ENCODE results near the gene BRIP1.

Gene BRIP1

GRCh38 chr17:61715348-61715747 is 148.0 kb downstream of the BRIP1 start:
- Histone ChIP-seq H3K4me2 (no peak overlapping the region), H3K9me3 (peaks cover 42% of the 10 kb centered on the region), H3K27ac (no peak overlapping the region), H3K9ac (no peak overlapping the region), H4K20me1 (no peaks in the 10 kb centered on the region), H3K36me3 (peaks cover 44% of the 10 kb centered on the region), H3K27me3 (no peaks in the 10 kb centered on the region), H3K4me1 (no peaks in the 10 kb centered on the region), H3K4me3 (no peak overlapping the region)
- TF ChIP-seq Cebpa-rat (IDR thresholded peaks at IDR 0.05) = no peak

DNA sequence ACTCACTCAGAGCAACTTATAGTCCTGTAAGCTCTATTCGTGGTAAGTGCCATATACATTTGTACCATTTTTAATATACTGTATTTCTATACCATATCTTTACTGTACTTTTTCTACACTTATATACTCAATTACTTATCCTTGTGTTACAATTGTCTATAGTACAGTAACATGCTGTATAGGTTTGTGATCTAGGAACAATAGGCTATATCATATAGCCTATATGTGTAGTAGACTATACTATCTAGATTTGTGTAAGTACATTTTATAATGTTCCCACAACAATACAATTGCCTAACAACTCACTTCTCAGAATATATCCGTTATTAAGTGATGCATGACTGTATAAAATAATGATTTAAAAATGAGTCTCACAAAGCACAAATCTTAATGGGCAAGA is 149.0 kb downstream of the BRIP1 start:
- Histone ChIP-seq H3K9me3 (peaks cover 35% of the 10 kb centered on the region), H3K4me1 (no peaks in the 10 kb centered on the region), H4K20me1 (no peaks in the 10 kb centered on the region), H3K4me3 (no peak overlapping the region), H3K27me3 (no peaks in the 10 kb centered on the region), H3K4me2 (no peak overlapping the region), H3K27ac (no peak overlapping the region), H3K9ac (no peak overlapping the region), H3K36me3 (peaks cover 52% of the 10 kb centered on the region)
- TF ChIP-seq Cebpa-rat (IDR thresholded peaks at IDR 0.05) = no peak

DNA sequence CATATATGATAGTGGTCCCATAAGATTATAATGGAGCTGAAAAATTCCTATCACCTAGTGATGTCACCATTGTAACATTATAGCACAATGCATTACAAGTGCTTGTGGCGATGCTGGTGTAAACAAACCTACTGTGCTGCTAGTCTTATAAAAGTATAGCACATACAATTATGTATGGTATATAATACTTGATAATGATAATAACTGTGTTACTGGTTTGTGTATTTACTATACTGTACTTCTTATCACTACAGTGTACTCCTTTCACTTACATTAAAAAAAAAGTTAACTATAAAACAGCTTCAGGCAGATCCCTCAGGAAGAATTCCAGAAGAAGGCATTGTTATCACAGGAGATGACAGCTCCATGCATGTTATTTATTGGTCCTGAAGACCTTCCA is 150.3 kb downstream of the BRIP1 start:
- no peak overlapping the region for H3K9ac ChIP-seq
- peaks cover 22% of the 10 kb centered on the region for H3K9me3 ChIP-seq
- TF ChIP-seq Cebpa-rat (IDR thresholded peaks at IDR 0.05) = no peak
- H3K27ac ChIP-seq = no peak overlapping the region
- H3K36me3 ChIP-seq = peaks cover 58% of the 10 kb centered on the region
- no peak overlapping the region for H3K4me2 ChIP-seq
- no peaks in the 10 kb centered on the region for H4K20me1 ChIP-seq
- no peaks in the 10 kb centered on the region for H3K27me3 ChIP-seq
- H3K4me1 ChIP-seq = no peaks in the 10 kb centered on the region
- no peak overlapping the region for H3K4me3 ChIP-seq

GRCh38 chr17:61710546-61710945 is 152.8 kb downstream of the BRIP1 start:
- H3K9me3 ChIP-seq = no peaks in the 10 kb centered on the region; the same call in 1 of the 2 replicates
- H4K20me1 ChIP-seq = no peaks in the 10 kb centered on the region
- H3K4me2 ChIP-seq = no peak overlapping the region
- TF ChIP-seq Cebpa-rat (IDR thresholded peaks at IDR 0.05) = no peak
- no peaks in the 10 kb centered on the region for H3K27me3 ChIP-seq
- H3K4me3 ChIP-seq = no peak overlapping the region
- H3K9ac ChIP-seq = no peak overlapping the region
- no peaks in the 10 kb centered on the region for H3K4me1 ChIP-seq
- H3K36me3 ChIP-seq = peaks cover 56% of the 10 kb centered on the region
- H3K27ac ChIP-seq = no peak overlapping the region

GRCh38 chr17:61709567-61709966 is 153.8 kb downstream of the BRIP1 start:
- H3K27me3 ChIP-seq = no peaks in the 10 kb centered on the region
- H3K4me1 ChIP-seq = no peaks in the 10 kb centered on the region
- no peak overlapping the region for H3K9ac ChIP-seq
- H3K4me2 ChIP-seq = no peak overlapping the region
- H3K4me3 ChIP-seq = no peak overlapping the region
- no peaks in the 10 kb centered on the region for H4K20me1 ChIP-seq
- H3K36me3 ChIP-seq = peaks cover 51% of the 10 kb centered on the region
- H3K27ac ChIP-seq = no peak overlapping the region
- no peaks in the 10 kb centered on the region; the same call in 1 of the 2 replicates for H3K9me3 ChIP-seq
- no peak for TF ChIP-seq Cebpa-rat (IDR thresholded peaks at IDR 0.05)

- no peak overlapping the region for H3K27ac ChIP-seq
- H3K9ac ChIP-seq = no peak overlapping the region
- H3K4me1 ChIP-seq = no peaks in the 10 kb centered on the region
- no peak overlapping the region for H3K4me3 ChIP-seq
- H3K36me3 ChIP-seq = peaks cover 40% of the 10 kb centered on the region
- TF ChIP-seq Cebpa-rat (IDR thresholded peaks at IDR 0.05) = no peak
- peaks cover 38% of the 10 kb centered on the region for H3K9me3 ChIP-seq
- no peaks in the 10 kb centered on the region for H4K20me1 ChIP-seq
- H3K4me2 ChIP-seq = no peak overlapping the region
- no peaks in the 10 kb centered on the region for H3K27me3 ChIP-seq
Observed at GRCh38 chr17:61704935-61705449, 158.3 kb downstream of the BRIP1 start.

GRCh38 chr17:61702450-61702849 is 160.9 kb downstream of the BRIP1 start:
- Histone ChIP-seq H3K9ac (no peak overlapping the region), H3K27ac (no peak overlapping the region), H3K4me1 (no peaks in the 10 kb centered on the region), H3K27me3 (no peaks in the 10 kb centered on the region), H3K36me3 (peaks cover 30% of the 10 kb centered on the region), H3K4me2 (no peak overlapping the region), H3K4me3 (no peak overlapping the region), H4K20me1 (no peaks in the 10 kb centered on the region), H3K9me3 (peaks cover 63% of the 10 kb centered on the region)
- TF ChIP-seq Cebpa-rat (IDR thresholded peaks at IDR 0.05) = no peak

DNA sequence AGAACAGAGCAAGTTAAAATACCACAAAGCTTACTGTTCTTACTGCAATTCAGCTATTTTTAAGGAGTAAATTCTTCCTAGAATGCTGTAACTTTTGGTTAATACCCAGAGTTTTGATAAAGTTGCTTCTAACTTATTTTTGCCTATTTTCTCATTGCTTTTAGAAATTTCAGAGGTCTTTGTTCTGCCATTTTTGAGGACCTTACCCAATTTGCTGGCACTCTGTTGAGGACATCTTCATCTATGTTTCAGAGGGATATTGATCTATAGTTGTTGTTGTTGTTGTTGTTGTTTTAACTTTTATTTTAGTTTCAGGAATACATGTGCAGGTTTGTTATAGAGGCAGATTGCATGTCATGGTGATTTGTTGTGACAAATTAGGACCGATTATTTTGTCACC is 161.3 kb downstream of the BRIP1 start:
- Histone ChIP-seq H4K20me1 (no peaks in the 10 kb centered on the region), H3K4me2 (no peak overlapping the region), H3K9ac (no peak overlapping the region), H3K4me1 (no peaks in the 10 kb centered on the region), H3K36me3 (peaks cover 30% of the 10 kb centered on the region), H3K4me3 (no peak overlapping the region), H3K27ac (no peak overlapping the region), H3K27me3 (no peaks in the 10 kb centered on the region), H3K9me3 (peaks cover 63% of the 10 kb centered on the region)
- no peak for TF ChIP-seq Cebpa-rat (IDR thresholded peaks at IDR 0.05)

DNA sequence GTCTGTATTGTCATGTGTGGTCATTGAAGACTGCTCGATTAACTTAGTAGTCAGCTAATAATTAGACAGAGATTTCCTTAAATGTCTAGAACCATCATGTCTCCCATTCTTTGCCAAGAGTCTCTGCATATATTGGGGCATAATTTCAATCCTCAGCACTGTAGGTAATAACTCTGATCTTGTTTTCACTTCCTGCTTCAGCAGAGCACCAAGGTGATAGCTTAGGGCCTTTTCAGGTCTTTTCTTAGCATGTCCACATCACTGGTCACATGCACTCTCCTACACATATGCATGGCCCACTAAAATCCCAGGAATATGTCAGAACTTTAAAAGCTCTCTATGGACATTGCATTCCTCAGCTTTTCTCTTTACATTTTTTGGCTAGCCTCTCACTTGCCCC is 162.0 kb downstream of the BRIP1 start:
- Histone ChIP-seq H4K20me1 (no peaks in the 10 kb centered on the region), H3K9ac (no peak overlapping the region)

GRCh38 chr17:61700252-61700651 is 163.1 kb downstream of the BRIP1 start:
- no peak for TF ChIP-seq Cebpa-rat (IDR thresholded peaks at IDR 0.05)
- Histone ChIP-seq H3K36me3 (peaks cover 30% of the 10 kb centered on the region), H3K27ac (no peak overlapping the region), H3K9ac (no peak overlapping the region), H4K20me1 (no peaks in the 10 kb centered on the region), H3K4me1 (no peaks in the 10 kb centered on the region), H3K4me2 (no peak overlapping the region), H3K27me3 (no peaks in the 10 kb centered on the region), H3K9me3 (peaks cover 63% of the 10 kb centered on the region), H3K4me3 (no peak overlapping the region)

More for the DNA sequence above, 162.0 kb downstream of the BRIP1 start:
- H3K4me2 ChIP-seq = no peak overlapping the region
- H3K4me3 ChIP-seq = no peak overlapping the region
- no peaks in the 10 kb centered on the region for H3K27me3 ChIP-seq
- peaks cover 30% of the 10 kb centered on the region for H3K36me3 ChIP-seq
- H3K4me1 ChIP-seq = no peaks in the 10 kb centered on the region
- H3K27ac ChIP-seq = no peak overlapping the region
- no peak for TF ChIP-seq Cebpa-rat (IDR thresholded peaks at IDR 0.05)
- peaks cover 63% of the 10 kb centered on the region for H3K9me3 ChIP-seq

GRCh38 chr17:61699694-61700093 is 163.6 kb downstream of the BRIP1 start:
- Histone ChIP-seq H4K20me1 (no peaks in the 10 kb centered on the region), H3K27me3 (no peaks in the 10 kb centered on the region), H3K9ac (no peak overlapping the region), H3K4me1 (no peaks in the 10 kb centered on the region), H3K27ac (no peak overlapping the region), H3K9me3 (peaks cover 63% of the 10 kb centered on the region), H3K36me3 (peaks cover 30% of the 10 kb centered on the region), H3K4me3 (no peak overlapping the region), H3K4me2 (no peak overlapping the region)
- TF ChIP-seq Cebpa-rat (IDR thresholded peaks at IDR 0.05) = no peak

Measured in BLaER1 (cell line).